Frontal cortex (tissue), 4 donors: ENCODE results near the gene PRKCA. TPM values are rescaled to one million over a fixed set of nuclear protein-coding genes. Genes with fewer than 3 reads are reported as not detected.

Experiments used
- DNase-seq, 2 donors: peaks; one replicate each; pipeline ENCODE4 v3.0.0; 2012; ENCODE audit warnings: low spot score in 2 of 2
- FAIRE-seq: peaks from 2 replicates; lab custom pipeline; 2012; peaks lifted over from hg19 to GRCh38; lab: Jason Lieb, UNC
- total RNA-seq: library from RNA; depleted of rRNA; stranded (reverse); fragments of >200 nt; gene quantifications from one replicate; pipeline ENCODE4 v1.2.3, GENCODE V29; 2014
- donor health status: control.
- donor health status: control.
- donor health status: control.

PRKCA gene
- total RNA-seq, 1 donor from 2014 or later, result 24.9 TPM

DNA sequence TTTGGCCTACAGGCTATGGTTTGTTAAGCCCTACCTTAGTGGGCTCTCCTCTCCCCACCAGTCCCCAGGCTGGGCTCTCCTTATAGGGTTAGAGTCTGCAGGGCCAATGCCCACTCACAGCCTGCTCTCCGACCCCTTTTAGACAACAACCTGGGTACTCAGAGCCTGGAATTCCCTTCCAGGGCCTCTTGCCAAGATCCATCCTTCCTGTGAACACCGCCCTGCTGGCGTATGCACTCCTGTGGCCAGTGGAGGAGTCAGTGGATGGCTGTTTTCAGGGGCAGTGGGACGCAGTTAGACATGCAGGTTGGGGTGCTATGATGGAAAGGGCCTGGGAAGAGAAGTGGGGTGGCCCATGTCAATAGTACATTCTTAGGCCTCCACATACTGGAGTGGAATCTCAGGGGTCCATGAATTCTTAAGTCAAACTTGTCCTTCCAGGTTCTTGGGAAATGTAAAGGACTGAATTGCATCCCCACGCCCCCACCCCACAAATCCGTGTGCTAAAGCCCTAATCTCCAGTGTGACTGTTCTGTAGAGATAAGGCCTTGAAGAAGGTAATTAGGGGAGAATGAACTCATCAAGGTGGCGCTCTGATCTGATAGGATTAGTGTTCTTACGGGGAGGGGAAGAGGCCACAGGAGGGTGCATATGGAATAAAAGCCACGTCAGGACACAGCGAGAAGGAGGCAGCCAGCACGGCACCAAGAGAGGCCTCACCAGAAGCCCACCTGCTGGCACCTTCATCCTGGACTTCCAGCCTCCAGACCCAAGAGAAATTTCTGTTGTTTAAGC is 450.9 kb downstream of the PRKCA start:
- FAIRE-seq (no peak), DNase-seq (no peak)

- DNase-seq (no peak), FAIRE-seq (no peak)
Observed at GRCh38 chr17:66755101-66755943, 452.9 kb downstream of the PRKCA start.

DNA sequence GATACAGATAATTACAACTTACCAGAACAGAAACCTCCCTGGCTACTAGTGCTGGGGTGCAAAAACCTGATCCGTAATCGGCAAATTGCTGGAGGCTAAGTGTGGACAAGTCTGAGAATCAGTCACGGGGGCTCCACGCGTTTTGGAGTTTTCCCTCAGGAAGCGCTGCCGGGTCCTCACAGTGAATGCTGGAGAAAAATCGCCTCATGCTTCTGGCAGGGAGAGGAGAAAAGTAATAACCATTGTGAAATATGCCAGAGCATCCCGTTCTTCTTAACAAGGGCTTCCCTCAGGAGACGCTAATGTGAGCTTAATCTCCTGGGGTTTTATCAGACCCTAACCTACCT is 453.5 kb downstream of the PRKCA start:
- DNase-seq (no peak), FAIRE-seq (no peak)

- no peak for DNase-seq
- no peak for FAIRE-seq
Observed at GRCh38 chr17:66760324-66760723, 457.9 kb downstream of the PRKCA start.

- DNase-seq (no peak), FAIRE-seq (no peak)
Observed at GRCh38 chr17:66762276-66762675, 459.9 kb downstream of the PRKCA start.

GRCh38 chr17:66763056-66763455 is 460.6 kb downstream of the PRKCA start:
- DNase-seq (no peak), FAIRE-seq (no peak)

DNA sequence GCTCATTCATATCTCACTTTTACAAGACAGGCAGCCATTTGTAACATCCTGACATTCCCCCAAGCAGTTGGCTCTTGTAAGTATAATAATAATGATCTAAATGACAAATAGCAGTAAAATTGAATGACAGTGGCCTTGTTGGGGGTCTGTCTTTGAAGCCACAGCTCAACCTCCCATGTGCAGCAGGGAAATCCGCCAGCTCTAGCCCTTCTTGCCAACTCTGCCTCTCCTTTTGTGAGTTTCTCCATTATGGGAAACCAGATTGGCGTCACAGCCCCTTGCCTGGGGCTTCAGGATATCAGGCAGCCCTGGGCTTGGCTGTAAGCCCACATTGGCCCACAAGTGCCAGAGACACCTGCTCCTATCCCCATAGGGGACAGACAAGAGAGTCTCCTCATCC is 462.1 kb downstream of the PRKCA start:
- no peak for FAIRE-seq

DNA sequence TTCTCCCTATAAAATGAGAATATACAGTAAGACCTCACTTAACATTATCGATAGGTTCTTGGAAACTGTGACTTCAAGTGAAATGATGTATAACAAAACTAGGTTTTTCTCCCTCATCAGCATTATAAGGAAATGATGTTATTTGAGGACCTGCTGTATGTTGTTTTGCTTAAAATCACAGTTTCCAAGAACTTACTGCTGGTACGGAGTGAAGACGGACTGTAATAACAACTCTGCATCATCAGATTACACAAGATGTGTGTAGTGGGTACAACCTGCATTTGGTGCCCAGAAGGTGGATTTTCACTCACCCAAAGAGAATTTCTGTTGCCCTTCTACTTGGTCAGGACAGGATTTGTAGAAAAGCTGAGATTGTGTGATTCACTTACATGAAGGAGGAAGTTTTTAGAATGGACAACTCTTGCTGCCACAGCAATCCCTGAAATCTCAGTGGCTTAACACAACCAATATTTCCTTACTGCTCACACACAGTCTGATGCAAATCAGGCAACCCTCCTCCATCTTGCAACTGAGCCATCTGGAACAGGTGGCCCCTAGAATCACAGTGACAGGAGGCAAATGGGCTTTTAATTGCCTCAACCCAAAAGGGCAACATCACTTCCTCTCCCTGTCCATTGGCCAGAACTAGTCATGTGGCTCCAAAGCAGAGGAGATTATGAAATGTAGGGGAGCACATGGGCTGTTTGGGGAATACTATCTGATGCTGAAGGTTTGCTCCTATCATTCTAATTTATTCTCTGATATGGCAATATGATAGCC is 464.9 kb downstream of the PRKCA start:
- DNase-seq, result no peak
- FAIRE-seq, result no peak

More for the DNA sequence above, 462.1 kb downstream of the PRKCA start:
- DNase-seq, result no peak

DNA sequence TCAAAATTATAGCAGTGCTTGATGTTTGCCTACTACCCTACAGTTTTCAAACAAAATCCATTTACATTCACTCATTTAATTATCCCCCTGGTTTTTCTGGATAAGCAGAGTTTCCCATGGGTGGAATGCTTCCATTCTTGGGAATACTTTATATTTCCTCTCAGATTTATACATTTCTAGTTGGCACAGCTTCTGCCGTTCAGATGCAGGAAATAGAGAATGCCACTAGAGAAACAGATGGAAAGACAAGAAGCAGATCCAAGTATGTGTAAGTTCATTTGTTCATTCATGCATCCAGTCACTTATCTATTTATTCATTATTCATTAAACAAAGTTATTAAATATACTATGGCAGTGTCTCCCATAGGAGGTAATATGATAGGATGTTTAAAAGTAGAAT is 467.5 kb downstream of the PRKCA start:
- FAIRE-seq, result no peak

DNA sequence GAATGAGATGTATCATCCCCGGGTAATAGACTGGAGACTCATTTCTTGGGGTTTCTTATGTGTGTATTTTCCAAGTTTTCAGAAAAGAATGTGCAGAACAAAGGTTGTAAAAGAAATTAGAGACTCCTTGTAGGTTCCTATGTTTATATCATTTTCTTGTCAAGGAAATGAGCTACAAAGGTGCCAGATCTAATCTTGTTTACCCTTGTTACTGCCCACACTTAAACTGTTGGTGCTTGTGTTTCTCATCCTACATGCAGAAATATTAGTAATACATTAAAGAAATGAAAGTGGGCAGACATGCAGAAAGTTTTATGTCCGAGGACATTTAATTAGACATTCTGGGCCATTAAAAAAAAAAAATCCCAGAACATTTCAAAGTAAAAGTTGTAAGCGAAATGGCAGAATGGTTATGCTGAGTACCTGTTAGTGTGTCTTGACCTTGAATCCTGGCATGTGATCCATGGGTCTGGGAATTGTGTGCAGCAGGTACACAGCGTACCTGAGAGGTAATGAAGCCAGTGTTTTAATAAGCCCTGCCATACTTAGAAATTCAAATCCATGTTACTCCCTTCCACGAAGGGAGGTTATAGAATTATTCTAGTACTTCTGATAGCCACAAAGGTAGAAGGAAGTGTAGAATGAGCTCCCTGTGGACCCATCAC is 469.9 kb downstream of the PRKCA start:
- DNase-seq (no peak), FAIRE-seq (no peak)

More for the DNA sequence above, 467.5 kb downstream of the PRKCA start:
- no peak for DNase-seq

GRCh38 chr17:66775271-66775670 is 472.9 kb downstream of the PRKCA start:
- no peak for DNase-seq
- FAIRE-seq, result no peak

DNA sequence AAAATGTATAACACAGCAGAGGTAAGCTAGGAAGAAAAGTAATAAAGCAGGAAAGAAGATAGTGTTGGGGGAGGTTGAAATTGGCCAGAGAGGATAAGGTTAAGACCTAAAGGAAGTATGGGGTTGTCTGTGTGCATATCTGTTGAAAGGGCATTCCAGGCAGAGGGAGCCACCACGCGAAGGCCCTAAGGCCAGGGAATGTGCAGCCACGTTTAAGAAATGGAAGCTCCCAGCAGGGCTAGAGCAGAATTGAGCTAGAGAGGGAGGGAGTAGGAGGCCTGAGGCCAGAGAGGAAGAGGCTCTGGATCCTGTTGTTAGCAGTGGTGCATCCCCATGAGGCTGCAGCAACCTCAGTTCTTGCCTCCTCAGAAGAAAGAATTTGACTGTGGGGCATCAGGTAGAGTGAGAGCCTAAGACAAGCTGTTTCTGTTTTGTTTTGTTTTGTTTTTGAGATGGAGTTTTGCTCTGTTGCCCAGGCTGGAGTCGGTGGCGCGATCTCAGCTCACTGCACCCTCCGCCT is 473.5 kb downstream of the PRKCA start:
- DNase-seq (no peak), FAIRE-seq (no peak)

DNA sequence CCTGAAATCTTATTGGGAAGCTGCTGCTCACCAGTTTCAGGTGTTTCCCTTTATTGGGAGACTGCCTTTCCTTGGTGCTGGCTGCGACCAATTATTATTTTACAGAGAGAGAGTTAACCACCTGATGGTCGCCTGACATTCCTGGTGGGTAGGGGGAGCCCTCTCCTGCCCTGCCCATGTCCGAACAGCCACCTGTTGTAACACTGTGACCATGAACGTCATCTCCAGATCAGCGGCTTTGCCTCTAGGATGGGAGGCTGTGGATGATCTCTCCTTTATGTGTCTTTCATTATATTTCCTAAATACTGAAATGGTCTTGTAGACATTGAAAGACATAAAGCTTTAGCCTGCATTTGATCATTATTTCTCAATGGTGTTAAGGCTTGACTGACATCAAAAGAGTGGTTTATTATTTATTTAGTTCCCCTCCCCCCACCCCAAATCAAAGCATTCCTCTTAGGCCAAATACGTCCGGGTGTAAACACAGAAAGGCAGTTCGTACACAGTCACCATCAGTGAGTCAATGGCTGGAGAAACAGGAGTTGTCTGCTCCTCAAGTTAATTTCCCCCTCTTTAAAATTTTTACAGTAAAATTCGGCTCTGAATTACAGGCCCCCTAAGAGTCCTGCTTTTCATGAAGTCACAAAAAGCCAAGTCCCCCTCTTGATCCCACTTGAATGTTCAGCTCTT is 474.7 kb downstream of the PRKCA start:
- no peak for DNase-seq
- FAIRE-seq, result no peak

DNA sequence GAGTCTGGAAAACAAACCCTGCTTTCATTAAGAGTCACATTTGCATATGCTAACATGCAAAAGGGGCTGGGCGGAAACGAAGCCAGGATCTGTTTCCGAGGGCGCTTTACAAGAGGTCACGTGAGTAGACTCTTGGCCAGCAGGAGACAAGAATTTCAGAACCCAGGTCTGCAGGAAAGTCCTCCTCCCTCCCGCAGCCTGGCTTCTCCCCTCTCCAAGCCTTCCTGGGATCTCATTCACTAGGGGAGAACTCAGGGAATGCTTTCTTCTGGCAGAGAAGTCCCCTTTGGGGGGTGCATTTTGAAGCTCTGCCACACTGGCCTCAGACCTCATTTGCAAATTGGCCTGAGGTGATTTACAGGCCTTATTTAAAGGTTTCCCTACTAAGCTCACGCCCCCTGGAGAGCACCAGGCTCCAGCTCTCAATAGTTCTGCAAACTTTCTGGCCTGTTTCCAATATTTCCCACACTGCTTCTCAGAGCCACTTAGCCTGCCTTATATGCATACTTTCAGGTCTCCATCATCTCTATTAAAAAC is 475.3 kb downstream of the PRKCA start:
- FAIRE-seq, result no peak

DNA sequence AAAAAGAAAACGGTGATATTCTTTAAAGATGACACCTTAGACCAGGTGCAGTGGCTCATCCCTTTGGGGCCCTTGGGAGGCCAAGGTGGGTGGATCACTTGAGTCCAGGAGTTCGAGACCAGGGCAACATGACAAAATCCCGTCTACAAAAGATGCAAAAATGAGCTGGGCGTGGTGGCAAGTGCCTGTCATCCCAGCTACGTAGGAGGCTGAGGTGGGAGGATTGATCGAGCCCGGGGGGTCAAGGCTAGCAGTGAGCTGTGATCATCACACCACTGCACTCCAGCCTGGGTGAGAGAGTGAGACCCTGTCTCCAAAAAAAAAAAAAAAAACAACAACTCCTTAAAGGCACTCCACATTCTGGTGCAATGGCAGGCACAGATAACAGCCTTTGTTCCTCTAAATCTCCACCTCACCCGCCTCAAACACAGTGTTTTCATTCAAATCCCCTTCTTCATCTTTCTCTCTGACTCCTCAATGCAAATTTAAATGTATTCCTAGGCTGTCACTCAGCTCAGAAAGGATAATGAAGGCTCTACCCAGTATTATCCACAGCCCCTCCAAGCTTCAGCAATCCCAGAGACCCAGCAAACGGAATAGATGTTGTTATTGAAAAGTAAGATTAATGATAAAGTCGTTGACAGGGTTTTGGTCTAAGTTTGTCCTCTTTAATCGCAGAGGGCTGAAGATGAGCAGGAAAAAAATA is 476.3 kb downstream of the PRKCA start:
- DNase-seq (no peak), FAIRE-seq (no peak)

More for the DNA sequence above, 475.3 kb downstream of the PRKCA start:
- DNase-seq, result no peak

- DNase-seq, result no peak
- no peak for FAIRE-seq
Observed at GRCh38 chr17:66779237-66779606, 476.8 kb downstream of the PRKCA start.

DNA sequence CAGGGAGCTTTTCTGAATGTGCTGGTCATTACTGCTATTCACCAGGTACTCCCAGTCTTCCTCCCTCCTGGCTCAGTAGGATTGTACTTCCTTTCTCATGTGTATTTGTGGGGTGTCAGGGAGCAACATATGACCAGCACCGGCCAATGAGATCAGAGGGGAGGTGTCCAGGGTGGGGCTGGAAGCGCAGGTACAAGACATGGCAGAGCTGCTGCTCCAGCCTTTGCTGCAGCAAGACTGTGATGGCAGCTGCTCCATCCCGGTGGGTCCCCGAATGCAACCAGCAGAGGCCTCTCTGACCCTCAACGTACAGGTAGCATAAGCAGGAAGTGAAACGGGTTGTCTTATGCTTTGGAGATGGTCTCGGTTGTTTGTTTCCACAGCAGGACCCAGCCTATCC is 478.7 kb downstream of the PRKCA start:
- DNase-seq, result no peak
- FAIRE-seq, result no peak

DNA sequence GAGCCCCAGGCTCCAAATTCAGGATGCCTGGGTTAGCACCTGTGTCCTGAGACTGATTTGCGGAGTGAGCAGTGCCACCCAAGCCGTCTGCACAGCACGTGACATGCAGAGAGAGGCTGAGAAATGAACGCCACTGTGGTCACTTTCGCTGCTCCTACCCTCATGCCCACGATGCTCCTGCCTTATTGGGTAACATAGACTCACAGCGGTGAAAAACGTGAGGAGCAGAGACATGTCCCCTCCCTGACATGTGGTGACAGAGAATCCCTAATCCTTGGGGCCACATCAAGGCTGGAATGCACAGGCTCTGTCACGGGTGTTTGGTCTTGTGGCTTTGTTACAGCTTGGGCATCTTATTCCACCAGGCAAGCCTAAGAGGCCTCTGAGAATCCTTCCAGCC is 480.4 kb downstream of the PRKCA start:
- no peak for FAIRE-seq
- DNase-seq, result no peak
